ENCODE measurements around the gene NLGN4Y.

- TF ChIP-seq CTCF (IDR thresholded peaks at IDR 0.05): no peak
- TF ChIP-seq POLR2A (IDR thresholded peaks at IDR 0.05): no peak
Measured at GRCh38 chrY:14637551-14637950, 113.2 kb downstream of the NLGN4Y start.
